HT-29 (cell line): ENCODE data around the gene ZNF655. TPM values are rescaled to one million over a fixed set of nuclear protein-coding genes. Genes with fewer than 3 reads are reported as not detected.
"Not testable (repeated sequence)": the region's sequence is repeated elsewhere in the genome, so short reads cannot be mapped to it uniquely, and the experiment has no call there.

Source experiments
- DNase-seq: peaks from one replicate; pipeline ENCODE4 v3.0.0-alpha.2; 2015; ENCODE audit warnings: low spot score
- total RNA-seq: library from RNA; depleted of rRNA; stranded (reverse); fragments of >200 nt; shearing (Covaris generic); gene quantifications from 2 replicates; pipeline ENCODE4 v1.2.3, GENCODE V29; 2014; rRNA removed

Gene ZNF655, protein sequence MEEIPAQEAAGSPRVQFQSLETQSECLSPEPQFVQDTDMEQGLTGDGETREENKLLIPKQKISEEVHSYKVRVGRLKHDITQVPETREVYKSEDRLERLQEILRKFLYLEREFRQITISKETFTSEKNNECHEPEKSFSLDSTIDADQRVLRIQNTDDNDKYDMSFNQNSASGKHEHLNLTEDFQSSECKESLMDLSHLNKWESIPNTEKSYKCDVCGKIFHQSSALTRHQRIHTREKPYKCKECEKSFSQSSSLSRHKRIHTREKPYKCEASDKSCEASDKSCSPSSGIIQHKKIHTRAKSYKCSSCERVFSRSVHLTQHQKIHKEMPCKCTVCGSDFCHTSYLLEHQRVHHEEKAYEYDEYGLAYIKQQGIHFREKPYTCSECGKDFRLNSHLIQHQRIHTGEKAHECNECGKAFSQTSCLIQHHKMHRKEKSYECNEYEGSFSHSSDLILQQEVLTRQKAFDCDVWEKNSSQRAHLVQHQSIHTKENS
- 38.6 and 39.7 TPM in 2 replicates for total RNA-seq

DNA sequence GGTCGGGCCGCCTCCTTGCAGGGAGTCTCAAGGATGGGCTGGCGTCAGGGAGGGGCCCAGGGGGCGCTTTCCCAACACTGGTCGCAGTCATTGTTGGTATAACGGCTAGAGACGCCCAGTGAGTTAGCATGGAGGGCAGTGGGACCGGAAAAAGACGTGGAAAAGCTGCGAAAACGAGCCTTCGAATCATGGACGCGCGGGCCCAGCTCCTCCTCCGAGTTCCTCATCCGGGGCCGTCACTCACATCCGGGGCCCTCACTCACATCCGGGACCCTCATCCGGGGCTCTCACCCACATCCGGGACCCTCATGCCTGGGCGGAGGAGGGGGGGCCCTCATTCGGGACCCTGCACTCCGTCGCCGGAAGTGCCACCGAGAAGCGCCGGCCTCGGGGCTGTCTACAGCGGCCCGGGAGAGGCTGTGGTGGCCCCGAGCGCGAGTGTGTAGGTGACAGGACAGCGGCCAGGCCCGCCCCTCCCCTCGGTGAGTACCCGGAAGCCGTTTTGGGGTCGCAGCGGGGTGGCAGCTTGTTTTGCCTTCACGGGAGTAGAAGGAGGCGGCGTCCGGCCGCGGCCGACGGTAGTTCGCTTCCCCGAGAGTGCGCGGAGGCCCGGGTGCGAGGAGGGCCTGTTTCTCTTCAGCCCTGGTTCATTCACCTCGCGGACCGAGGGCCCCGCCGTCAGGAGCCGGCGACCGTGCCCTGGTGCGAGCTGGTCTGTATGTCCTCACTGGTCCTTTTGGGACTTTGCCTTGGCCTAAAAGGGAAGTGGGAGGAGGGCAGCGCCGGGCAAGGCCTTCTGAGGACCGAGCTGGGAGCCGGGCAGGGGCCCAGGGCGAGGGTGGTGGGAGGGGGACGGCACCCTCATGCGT, at the start of gene ZNF655:
TSS of gene ZNF655 (plus strand) at position 337 of the 869 bp plus-strand sequence. CDS start 1,918 bp downstream, outside the sequence.
- DNase-seq = peak; percentile 69

DNA sequence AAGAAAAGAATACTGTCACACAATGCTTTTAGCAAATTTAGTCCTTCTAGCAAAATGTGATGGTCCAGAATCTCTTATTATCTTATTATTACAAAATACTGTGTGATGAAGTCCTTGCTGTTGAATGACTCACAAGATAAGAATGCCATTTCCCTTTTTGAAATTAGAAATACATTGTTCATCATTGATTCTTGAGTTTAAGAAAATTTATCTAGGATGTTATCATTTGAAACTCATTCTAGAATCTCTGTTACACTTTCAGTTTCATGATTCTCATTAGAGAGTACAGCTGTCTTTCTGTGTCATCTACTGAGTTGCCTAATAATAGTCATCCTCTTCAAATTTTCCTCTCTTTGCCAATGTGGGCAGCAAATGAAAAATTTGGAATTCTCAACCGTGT, 44.4 kb upstream of the ZNF655 start:
- DNase-seq = no peak

DNA sequence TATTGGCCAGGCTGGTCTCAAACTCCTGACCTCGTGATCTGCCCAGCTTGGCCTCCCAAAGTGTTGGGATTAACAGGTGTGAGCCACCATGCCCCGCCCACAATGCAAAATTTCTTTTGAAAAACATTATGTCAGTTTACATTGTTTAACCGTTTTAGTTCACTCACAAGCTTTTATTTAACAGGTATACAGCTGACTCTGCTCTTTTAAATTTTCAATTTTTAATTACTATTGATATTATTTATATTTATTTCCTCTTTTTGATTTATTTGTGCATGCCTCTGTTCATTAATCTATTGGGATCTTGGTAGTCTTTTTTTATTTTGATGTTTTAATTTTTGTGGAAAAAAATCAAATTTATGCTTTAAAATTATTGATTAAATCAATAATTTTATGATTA, 37.0 kb upstream of the ZNF655 start:
- no peak for DNase-seq

DNA sequence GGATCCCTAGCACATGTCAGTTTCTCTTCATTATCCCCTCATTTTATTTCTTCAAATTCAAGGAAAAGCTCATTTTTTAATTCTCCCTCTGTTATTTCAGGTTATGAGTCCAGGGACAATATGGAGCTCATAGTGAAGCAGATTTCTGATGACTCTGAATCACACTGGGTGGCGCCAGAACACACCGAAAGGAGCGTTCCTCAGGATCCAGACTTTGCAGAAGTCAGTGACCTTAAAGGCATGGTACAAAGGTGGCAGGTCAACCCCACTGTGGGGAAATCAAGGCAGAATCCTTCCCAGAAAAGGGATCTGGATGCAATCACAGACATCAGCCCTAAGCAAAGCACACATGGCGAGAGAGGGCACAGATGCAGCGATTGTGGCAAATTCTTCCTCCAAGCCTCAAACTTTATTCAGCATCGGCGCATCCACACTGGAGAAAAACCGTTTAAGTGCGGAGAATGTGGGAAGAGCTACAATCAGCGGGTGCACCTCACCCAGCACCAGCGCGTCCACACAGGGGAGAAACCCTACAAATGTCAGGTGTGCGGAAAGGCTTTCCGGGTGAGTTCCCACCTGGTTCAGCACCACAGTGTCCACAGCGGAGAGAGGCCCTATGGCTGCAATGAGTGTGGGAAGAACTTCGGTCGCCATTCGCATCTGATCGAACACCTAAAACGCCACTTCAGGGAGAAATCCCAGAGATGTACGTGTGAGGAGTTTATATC, 32.6 kb upstream of the ZNF655 start:
- peak; percentile 41 for DNase-seq

DNA sequence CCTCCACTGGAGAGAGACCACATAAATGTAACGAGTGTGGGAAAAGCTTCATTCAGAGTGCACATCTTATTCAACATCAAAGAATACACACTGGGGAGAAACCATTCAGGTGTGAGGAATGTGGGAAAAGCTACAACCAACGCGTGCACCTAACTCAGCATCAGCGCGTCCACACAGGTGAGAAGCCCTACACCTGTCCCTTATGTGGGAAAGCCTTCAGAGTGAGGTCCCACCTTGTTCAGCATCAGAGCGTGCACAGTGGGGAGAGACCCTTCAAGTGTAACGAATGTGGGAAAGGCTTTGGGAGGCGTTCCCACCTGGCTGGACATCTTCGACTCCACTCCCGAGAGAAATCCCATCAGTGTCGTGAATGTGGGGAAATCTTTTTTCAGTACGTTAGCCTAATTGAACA, 27.1 kb upstream of the ZNF655 start:
- DNase-seq = no peak

DNA sequence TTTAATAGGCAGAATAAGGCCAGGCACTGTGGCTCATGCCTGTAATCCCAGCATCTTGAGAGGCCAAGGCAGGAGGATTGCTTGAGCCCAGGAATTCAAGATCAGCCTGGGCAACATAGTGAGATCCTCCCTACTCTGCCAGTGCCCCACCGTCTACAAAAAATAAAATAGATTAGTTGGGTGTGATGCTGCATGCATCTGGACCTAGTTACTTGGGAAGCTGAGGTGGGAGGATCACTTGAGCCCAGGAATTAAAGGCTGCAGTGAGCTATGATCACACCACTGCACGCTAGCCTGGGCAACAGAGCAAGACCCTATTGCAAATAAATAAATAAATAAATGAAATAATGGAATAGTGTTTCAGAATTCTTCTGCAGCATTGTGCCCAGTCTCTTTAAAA, 22.8 kb upstream of the ZNF655 start:
- no peak for DNase-seq

DNA sequence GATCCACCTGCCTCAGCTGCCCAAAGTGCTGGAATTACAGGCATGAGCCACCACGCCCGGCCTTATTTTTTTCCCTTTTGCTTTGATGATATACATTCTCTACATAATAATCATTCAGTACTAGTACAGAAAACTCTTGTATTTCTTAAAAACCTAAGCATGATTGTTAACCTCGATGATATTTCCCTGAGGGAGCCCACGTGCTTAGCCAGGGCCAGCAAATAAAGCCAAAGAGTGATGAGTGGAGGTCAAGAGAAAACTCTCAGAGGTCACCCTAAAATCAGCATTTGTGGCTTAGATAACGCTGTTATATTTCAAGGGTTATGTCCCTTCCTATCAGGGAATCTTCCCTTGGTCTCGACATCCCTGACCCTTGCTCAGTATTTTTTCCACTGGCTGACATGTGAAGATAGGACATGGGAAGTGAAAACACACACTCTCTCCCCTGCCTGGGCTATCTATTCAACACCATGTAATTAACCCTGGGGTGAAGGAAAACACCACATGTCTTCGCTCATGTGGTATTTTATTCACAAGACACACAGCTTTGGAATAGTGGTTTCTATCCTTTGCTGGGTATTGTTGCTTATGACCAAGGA, 19.1 kb upstream of the ZNF655 start:
- no peak for DNase-seq

DNA sequence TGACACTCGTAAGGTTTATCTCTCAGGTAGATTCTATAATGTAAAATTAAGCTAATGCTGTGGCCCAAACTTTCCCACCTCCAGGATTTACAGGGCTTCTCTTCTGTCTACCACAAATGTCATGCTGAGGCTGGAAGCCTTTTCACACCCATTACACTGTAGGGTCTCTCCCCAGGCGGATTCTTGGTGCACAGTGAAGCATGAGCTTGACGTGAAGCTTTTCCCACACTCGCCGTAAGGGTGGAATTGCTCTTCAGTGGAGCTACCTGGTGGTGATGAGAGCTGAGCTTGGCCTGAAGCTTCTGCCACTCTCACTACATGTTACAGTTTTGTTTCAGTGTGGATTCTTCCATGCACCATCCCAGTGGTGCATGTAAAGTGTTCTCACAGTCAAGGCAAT, 17.9 kb upstream of the ZNF655 start:
- DNase-seq = no peak

DNA sequence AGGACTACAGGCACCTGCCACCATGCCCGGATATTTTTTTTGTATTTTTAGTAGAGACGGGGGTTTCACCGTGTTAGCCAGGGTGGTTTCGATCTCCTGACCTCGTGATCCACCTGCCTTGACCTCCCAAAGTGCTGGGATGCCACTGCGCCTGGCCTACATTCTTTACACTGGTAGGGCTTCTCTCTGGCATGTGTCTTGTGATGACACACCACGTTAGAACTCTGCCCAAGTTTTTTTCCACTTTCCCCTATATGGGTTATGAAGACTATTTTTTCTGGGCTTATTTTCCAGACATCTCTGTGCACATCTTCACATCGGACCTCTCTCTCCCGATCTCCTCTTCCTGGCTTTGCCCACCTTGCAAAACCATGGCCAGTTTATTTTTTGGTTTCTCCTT, 17.2 kb upstream of the ZNF655 start:
- DNase-seq = no peak

DNA sequence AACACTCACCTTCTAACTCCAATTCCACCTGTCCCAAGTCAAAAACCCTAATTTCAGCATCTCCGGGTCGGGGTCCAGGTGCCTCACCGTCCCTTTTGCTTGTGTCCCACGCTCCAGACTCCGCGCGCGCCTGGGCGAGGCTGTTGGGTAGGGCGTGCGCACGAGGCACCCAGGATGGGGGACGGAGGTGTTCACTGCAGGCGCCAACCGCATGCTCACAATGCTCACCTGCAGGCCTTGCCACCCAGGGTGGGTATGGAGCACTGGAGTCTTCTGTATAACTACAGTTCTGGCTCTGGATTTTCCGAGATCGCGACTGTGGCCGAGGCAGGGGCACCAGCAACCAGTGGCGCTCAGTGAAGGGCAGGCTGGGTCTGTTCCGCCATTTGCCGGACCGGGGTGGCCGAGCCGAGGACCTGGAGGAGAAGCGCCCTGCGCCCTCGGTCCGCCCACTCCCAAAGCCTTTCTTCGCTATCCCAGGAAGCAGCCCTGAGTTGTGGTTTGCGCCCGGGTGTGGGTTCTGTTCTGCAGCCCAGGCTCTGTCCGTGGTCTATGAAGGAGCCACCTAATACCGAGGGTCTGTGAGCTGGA, 15.3 kb upstream of the ZNF655 start:
- DNase-seq = no peak

DNA sequence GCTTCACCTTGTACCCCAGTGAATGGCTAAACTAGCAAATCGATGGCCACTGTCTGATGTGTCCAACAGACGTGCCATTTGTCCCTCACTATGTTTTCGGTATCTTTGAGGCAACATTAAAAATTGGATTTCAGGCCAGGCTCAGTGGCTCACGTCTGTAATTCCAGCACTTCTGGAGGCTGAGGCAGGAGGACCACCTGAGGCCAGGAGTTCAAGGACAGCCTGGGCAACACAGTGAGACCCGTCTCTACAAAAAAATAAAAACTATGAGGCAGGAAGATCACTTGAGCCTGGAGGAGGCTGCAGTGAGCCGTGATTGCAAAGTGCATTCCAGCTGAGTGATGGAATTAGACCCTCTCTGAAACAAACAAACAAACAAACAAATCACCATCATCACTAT, 14.5 kb upstream of the ZNF655 start:
- DNase-seq = no peak

DNA sequence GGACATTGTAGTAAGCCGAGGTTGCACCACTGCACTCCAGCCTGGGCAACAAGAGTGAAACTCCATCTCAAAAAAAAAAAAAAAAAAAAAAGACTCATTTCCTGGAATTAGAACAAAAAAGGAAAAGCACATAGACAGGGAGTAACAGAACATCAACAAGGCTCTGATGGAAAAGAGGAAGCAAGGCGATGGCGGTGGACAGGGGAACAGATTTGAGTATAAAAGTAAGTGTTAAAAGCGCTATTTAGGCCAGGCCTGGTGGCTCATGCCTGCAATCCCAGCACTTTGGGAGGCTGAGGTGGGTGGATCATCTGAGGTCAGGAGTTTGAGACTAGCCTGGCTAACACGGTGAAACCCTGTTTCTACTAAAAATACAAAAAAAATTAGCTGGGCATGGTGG, 13.1 kb upstream of the ZNF655 start:
- DNase-seq = not testable (repeated sequence)

DNA sequence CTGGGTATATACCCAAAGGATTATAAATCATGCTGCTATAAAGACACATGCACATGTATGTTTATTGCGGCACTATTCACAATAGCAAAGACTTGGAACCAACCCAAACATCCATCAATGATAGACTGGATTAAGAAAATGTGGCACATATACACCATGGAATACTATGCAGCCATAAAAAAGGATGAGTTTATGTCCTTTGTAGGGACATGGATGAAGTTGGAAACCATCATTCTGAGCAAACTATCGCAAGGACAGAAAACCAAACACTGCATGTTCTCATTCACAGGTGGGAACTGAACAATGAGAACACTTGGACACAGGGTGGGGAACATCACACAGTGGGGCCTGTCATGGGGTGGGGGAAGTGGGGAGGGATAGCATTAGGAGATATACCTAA, 8.9 kb upstream of the ZNF655 start:
- DNase-seq = not testable (repeated sequence)

DNA sequence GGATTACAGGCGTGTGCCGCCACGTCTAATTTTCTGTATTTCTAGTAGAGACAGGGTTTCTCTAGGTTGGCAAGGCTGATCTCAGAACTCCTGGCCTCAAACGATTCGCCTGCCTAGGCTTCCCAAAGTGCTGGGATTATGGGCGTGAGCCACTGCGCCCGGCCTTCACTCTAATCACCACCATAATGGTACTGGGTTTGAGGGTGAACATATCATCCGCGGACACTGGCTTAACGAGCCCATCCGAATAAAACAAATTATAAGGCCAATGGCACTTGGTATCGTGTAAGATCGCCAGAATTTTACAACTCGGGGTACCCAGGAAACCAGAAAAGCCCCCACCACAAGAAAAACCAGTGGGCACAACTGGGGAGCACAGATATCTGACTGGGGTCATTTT, 7.1 kb upstream of the ZNF655 start:
- DNase-seq = no peak

DNA sequence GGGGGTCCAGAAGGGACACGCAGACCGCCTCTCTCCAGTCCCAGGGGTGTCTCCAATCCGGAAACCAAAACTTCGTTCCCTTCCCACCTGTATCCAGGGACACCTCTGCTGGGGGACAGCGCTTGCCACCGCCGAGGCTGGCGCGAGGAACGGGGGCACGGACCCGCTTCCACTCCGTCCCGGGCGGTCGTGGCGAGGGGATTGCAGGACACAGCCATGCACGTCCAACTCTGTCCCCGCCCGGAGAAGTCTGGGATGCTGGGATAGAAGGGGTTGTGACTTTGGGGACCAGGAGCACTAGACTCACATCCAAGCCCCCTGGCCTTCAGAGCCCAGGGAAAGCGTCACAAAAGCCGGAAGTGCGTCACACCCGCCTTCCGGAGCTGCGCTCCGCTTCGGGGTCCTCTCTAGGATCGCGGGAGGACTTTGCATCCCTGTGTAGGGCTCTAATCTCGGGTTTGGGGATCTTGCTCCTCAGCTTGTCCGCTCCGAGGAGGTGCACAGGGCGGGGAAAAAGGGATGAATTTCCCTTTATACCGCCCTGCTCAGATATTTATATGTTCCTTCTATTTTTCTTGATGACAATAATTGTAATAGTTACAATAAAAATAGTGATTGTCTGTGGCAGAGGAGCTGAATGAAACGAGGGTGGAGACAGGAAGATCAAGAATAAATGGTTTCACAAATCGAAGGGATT, 6.5 kb upstream of the ZNF655 start, which contains the start of gene FAM200A:
TSS of gene FAM200A (minus strand) at position 348 of the 697 bp plus-strand sequence. CDS start 3,707 bp downstream, outside the sequence.
- DNase-seq = peak; percentile 92

DNA sequence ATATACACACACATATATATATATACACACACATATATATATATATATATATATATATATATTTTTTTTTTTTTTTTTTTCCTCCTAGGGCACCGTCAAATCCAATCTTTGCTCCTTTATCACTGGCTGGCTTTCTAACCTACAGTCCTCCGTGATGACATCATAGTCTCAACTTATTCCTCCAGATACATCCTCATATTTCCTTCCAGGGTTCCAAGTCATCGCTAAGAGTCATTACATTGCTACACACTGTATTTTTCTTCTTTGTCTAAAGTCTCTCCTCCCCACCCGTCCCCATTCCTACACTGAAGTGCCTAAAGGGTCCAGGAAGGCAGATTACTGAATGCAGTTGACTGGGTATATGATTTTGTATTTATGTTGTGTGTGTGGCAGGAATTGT, 5.4 kb upstream of the ZNF655 start:
- no peak for DNase-seq

DNA sequence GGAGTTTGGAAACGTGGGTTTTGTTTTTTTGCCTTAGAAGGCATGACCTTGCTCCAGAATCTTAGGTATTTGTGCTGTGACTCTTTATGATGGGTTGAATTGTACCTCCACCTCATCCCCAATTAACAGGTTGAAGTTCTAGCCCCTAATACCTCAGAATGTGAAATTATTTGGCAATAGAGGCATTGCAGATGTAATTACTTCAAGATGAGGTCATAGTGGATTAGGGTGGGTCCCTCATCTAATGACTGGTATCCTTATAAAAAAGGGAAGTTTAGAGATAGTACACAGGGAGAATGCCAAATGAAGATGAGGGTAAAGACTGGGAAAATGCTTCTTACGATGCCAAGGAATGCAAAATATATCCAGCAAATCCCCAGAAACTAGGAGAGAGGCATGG, 3.5 kb upstream of the ZNF655 start:
- no peak for DNase-seq

DNA sequence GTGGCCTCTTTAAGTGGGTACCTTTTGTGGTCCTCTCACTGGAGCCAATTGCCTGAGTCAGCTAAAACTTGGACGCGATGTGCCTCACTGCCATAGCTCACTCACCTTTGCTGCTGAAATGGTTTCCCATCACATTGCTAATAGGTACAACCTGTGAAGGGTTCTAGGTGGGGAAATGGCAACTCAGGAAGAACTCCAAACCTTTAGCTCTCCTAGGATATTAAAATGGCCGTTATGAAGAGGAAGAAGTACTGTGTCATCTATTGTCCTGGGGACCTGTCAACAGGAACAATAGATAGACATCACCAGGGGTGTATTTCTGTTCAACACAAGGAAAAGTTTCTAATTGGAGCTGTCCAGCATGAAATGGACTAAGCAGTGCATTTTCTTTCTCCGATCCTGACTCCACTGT, 1.2 kb upstream of the ZNF655 start:
- DNase-seq = no peak

DNA sequence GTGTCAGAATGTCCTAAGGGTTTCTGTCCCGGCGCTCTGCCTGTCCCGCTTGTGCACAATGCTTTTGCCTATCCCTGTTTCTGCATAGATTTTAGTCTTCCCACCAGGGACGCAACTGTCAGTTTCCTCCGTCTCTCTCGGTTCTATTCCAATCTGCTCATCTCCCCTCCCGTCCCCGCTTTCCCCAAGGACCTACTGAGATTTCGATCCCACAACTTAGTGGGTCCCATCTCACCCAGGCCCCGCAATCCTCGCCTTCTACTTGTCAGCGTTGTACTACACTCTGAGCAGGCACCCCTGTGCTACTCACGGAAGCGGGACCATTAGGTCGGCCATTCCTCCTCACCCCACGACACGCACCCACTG, 519 bp upstream of the ZNF655 start:
- peak; percentile 42 for DNase-seq
